K562 (cell line): ENCODE measurements around the gene SLC37A2. TPM values are rescaled to one million over a fixed set of nuclear protein-coding genes. Genes with fewer than 3 reads are reported as not detected.
"Not testable (repeated sequence)": the region's sequence is repeated elsewhere in the genome, so short reads cannot be mapped to it uniquely, and the experiment has no call there.

Experiments used
- ATAC-seq: fragments of 200-7000 bp; cut with Tn5 transposase; 3 replicates; pipeline ENCODE4 v1.9.1; 2020; ENCODE audit warnings: moderate library complexity
- BruUV-seq: library from RNA; stranded (reverse); fragments of 400-500 nt; replicated peaks from 2 replicates; lab custom pipeline; 2021; lab: Mats Ljungman, UMichigan
- CTCF ChIA-PET: fragments of 300-600 bp; formaldehyde crosslinking; extraction: SDS; loops from one replicate; lab custom pipeline; 2021; ENCODE audit warnings: low intra/inter-chr PET ratio; lab: Yijun Ruan, JAX
- POLR2A ChIA-PET: fragments of 300-600, 350-650 bp; sonication (Branson Sonifier 250); formaldehyde crosslinking; extraction: SDS; loops from one replicate; lab custom pipeline; 2021; ENCODE audit warnings: antibody characterized with exemption, inconsistent platforms; lab: Yijun Ruan, JAX
- DNase-seq, 4 experiments: peaks; one replicate each; pipeline versions ENCODE4 v3.0.0 to v3.0.0-alpha.2; 2011 to 2018; ENCODE audit warnings: low spot score in 3 of 4, mixed read lengths in 3 of 4; ENCODE audit errors: extremely low read depth in 1 of 4
- FAIRE-seq: peaks from 2 replicates; lab custom pipeline; 2011; peaks lifted over from hg19 to GRCh38; lab: Jason Lieb, UNC
- H2AFZ ChIP-seq: 2 replicates; pipeline ENCODE4 v1.6.0; 2011; ENCODE audit warnings: low read depth, low read length, control low read depth, inconsistent platforms
- H3K27ac ChIP-seq: fragments of 200-600 bp; 3 replicates; pipeline ENCODE4 v1.8.0; 2011; ENCODE audit warnings: low read depth, mild to moderate bottlenecking, control low read depth, inconsistent platforms, low read length, moderate library complexity, mixed read lengths; ENCODE audit errors: extremely low read depth
- H3K27me3 ChIP-seq, 2 experiments: fragments of 300-600 bp in 1 of 2; 2 replicates in 1 of 2; 3 replicates in 1 of 2; pipeline versions ENCODE4 v1.6.0 to v1.8.0; 2011; ENCODE audit warnings: inconsistent platforms in 2 of 2, low read length in 2 of 2, mild to moderate bottlenecking in 1 of 2, mixed read lengths in 1 of 2, moderate library complexity in 1 of 2; ENCODE audit not compliant: control insufficient read depth in 2 of 2, insufficient read depth in 2 of 2
- H3K36me3 ChIP-seq: fragments of 300-600 bp; 3 replicates; pipeline ENCODE4 v1.8.0; 2011; ENCODE audit warnings: mild to moderate bottlenecking, low read length, inconsistent platforms; ENCODE audit not compliant: control insufficient read depth, insufficient read depth
- H3K4me1 ChIP-seq, 2 experiments: fragments of 200-600 bp in 1 of 2; replicated peaks in 1 of 2; 2 replicates in 1 of 2; 3 replicates in 1 of 2; pipeline versions ENCODE4 v1.5.1 to v1.8.0; 2011; ENCODE audit warnings: inconsistent platforms in 2 of 2, low read length in 2 of 2, mild to moderate bottlenecking in 1 of 2, mixed read lengths in 1 of 2, moderate library complexity in 1 of 2; ENCODE audit not compliant: control insufficient read depth in 2 of 2, insufficient read depth in 2 of 2
- H3K4me2 ChIP-seq: 2 replicates; pipeline ENCODE4 v1.6.1; 2011; ENCODE audit warnings: low read length, control low read depth, inconsistent platforms, mixed read lengths; ENCODE audit not compliant: insufficient read depth
- H3K4me3 ChIP-seq: fragments of 200-600 bp; sonication (generic), shearing (Covaris generic); 2 replicates; pipeline ENCODE4 v1.5.1; 2016; ENCODE audit warnings: control low read depth, inconsistent platforms
- H3K79me2 ChIP-seq: fragments of 200-600 bp; 3 replicates; pipeline ENCODE4 v1.8.0; 2011; ENCODE audit warnings: low read length, inconsistent platforms; ENCODE audit not compliant: control insufficient read depth, insufficient read depth
- H3K9ac ChIP-seq, 2 experiments: 2 replicates each; pipeline versions ENCODE4 v1.6.0 to v1.6.1; 2011; ENCODE audit warnings: low read depth in 2 of 2, low read length in 2 of 2, control low read depth in 1 of 2, inconsistent platforms in 1 of 2, mild to moderate bottlenecking in 1 of 2, mixed read lengths in 1 of 2; ENCODE audit not compliant: insufficient read depth in 1 of 2
- H3K9me1 ChIP-seq: one replicate; pipeline ENCODE4 v1.6.0; 2011; ENCODE audit warnings: inconsistent platforms, mild to moderate bottlenecking, low read length, moderate library complexity; ENCODE audit not compliant: control insufficient read depth, insufficient read depth
- H3K9me3 ChIP-seq: replicated peaks from 2 replicates; pipeline ENCODE4 v1.5.1; 2011; ENCODE audit warnings: low read depth, low read length, inconsistent platforms; ENCODE audit not compliant: control insufficient read depth, insufficient read depth
- H4K20me1 ChIP-seq: replicated peaks from 2 replicates; pipeline ENCODE4 v1.6.1; 2011; ENCODE audit warnings: low read length, inconsistent platforms, mixed read lengths; ENCODE audit not compliant: control insufficient read depth, insufficient read depth
- HCFC1 ChIP-seq: IDR thresholded peaks from 2 replicates; pipeline ENCODE4 v1.6.1; 2012; ENCODE audit warnings: low read depth, low read length, improper control_type of control experiment
- ZNF311 ChIP-seq: fragments of 250-450 bp; sonication (Bioruptor Pico); IDR thresholded peaks from 2 replicates; pipeline ENCODE4 v1.4.0; 2020; ENCODE audit warnings: mild to moderate bottlenecking, moderate library complexity
- WGBS: fragments of 100-300 bp; shearing (Covaris generic); methylation state at CpG from one replicate; pipeline ENCODE4 v1.1.6; 2016; ENCODE audit warnings: low coverage, mixed read lengths; ENCODE audit not compliant: insufficient coverage; ENCODE audit errors: missing lambda C conversion rate; 5-methylcytosine and 5-hydroxymethylcytosine counted together
- in situ Hi-C: fragments of 300-500 bp; cut with MboI; formaldehyde crosslinking; loops from 4 replicates; pipeline ENCODE4 v1.15.0; 2018; ENCODE audit warnings: inconsistent platforms, mixed read lengths
- intact Hi-C: fragments of 100-400 bp; cut with micrococcal nuclease; formaldehyde crosslinking; loops from 2 replicates; pipeline ENCODE4 v1.14.2; 2022
- polyA plus RNA-seq, 8 experiments: library from polyadenylated mRNA; depleted of rRNA in 4 of 8; stranded (reverse) in 5 of 8; unstranded in 3 of 8; fragments of >200 nt; fragmentation: Nextera tagmentation in 2 of 8; fragmentation: Illumina TruSeq in 1 of 8; extraction: Ambion mirVana in 2 of 8; extraction: Trizol in 1 of 8; gene quantifications; 2 replicates each; pipeline versions ENCODE4 v1.2.1 to v1.2.3, GENCODE V29; 2011 to 2014; ENCODE audit warnings: inconsistent platforms in 1 of 8, missing spikeins in 1 of 8
- total RNA-seq, 7 experiments: library from RNA; depleted of rRNA in 6 of 7; stranded (reverse); fragments of >200 nt in 6 of 7; fragmentation: Illumina TruSeq in 2 of 7; extraction: Trizol in 2 of 7; gene quantifications; 2 replicates each; pipeline versions ENCODE4 v1.2.1 to v1.2.3, GENCODE V29; 2011 to 2021; ENCODE audit warnings: low replicate concordance in 1 of 7

Gene SLC37A2
- total and polyA plus RNA-seq, 9 of the 15 experiments (the other 6 are each of a cell fraction or from before 2014, with no cell fraction given): 0.01 to 1.2 (median 0.52) TPM

GRCh38 chr11:125088576-125089455 lies 25.7 kb downstream of the SLC37A2 start:
- Histone ChIP-seq H2AFZ (no peak overlapping the region), H3K4me1 (peaks cover 0 to 7% of the 10 kb centered on the region in 2 experiments; a peak in 2 of 5 replicates), H3K27me3 (no peaks in the 10 kb centered on the region), H3K27ac (no peak overlapping the region), H4K20me1 (0 out of 2 replicates have a peak, but pooled peaks cover 3% of the 10 kb centered on the region), H3K9me3 (no peaks in the 10 kb centered on the region), H3K9me1 (no peaks in the 10 kb centered on the region), H3K4me2 (no peak overlapping the region), H3K4me3 (no peak overlapping the region), H3K9ac (no peak overlapping the region), H3K79me2 (no peaks in the 10 kb centered on the region), H3K36me3 (no peaks in the 10 kb centered on the region)
- 43% methylated on average over 12 of the region's 20 CpGs for WGBS
- DNase-seq (no peak), FAIRE-seq (no peak), ATAC-seq (no peak)
- intact Hi-C loops: no loop called here
- in situ Hi-C loops: no loop called here
- POLR2A ChIA-PET: interaction anchor here (0.8 to 2.5 kb wide), 4 partner anchors 10 to 314 kb away, joined by 3 to 6 read pairs (median 3); no protein-coding TSS in a partner anchor
- CTCF ChIA-PET: interaction anchor here (0.6 kb wide), 1 partner anchor 127 kb away, joined by 3 read pairs; no protein-coding TSS in a partner anchor
- BruUV-seq: no TSS peak
- no peak for TF ChIP-seq ZNF311
- no peak for TF ChIP-seq HCFC1
- TF ChIP-seq, all 486 proteins: peak for 0

- DNase-seq, H3K4me3 ChIP-seq, ATAC-seq, H2AFZ ChIP-seq, H3K9me1 ChIP-seq, H4K20me1 ChIP-seq, H3K9me3 ChIP-seq, H3K4me1 ChIP-seq, BruUV-seq, H3K9ac ChIP-seq, intact Hi-C loops, in situ Hi-C loops, H3K27ac ChIP-seq, H3K79me2 ChIP-seq, H3K36me3 ChIP-seq, H3K27me3 ChIP-seq, H3K4me2 ChIP-seq, FAIRE-seq: not testable (repeated sequence)
- ChIA-PET CTCF (interaction anchor here (0.6 kb wide), 1 partner anchor 127 kb away, joined by 3 read pairs; no protein-coding TSS in a partner anchor), POLR2A (interaction anchor here (1.2 to 2.5 kb wide), 2 partner anchors 13 to 17 kb away, joined by 3 to 6 read pairs; no protein-coding TSS in a partner anchor)
- 80% methylated on average over 1 of the region's 31 CpGs for WGBS
Observed at GRCh38 chr11:125089481-125089880, 26.4 kb downstream of the SLC37A2 start.

DNA sequence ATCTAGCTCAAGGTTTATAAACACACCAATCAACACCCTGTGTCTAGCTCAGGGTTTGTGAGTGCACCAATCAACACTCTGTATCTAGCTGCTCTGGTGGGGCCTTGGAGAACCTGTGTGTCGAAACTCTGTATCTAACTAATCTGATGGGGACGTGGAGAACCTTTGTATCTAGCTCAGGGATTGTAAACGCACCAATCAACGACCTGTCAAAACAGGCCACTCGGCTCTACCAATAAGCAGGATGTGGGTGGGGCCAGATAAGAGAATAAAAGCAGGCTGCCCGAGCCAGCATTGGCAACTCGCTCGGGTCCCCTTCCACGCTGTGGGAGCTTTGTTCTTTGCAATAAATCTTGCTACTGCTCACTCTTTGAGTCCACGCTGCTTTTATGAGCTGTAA lies 27.0 kb downstream of the SLC37A2 start:
- H3K36me3 ChIP-seq, H3K9me3 ChIP-seq, BruUV-seq, H3K9ac ChIP-seq, FAIRE-seq, H3K4me2 ChIP-seq, H3K27me3 ChIP-seq, H2AFZ ChIP-seq, ATAC-seq, H3K4me3 ChIP-seq, H3K9me1 ChIP-seq, H3K79me2 ChIP-seq, H3K4me1 ChIP-seq, in situ Hi-C loops, H4K20me1 ChIP-seq, H3K27ac ChIP-seq, DNase-seq: not testable (repeated sequence)
- ChIA-PET CTCF (interaction anchor here (2.3 kb wide), 1 partner anchor 52 kb away, joined by 8 read pairs; no protein-coding TSS in a partner anchor), POLR2A (interaction anchor here (1.2 to 2.5 kb wide), 2 partner anchors 12 to 16 kb away, joined by 3 to 6 read pairs; no protein-coding TSS in a partner anchor)
- 54% methylated on average over 8 of the region's 10 CpGs for WGBS
- intact Hi-C loops: loop anchor here (5.0 kb wide), 1 partner anchor 782 kb away; no protein-coding TSS in a partner anchor
